Measurements from ENCODE around the gene AFP.

Gene AFP

GRCh38 chr4:73408181-73408867 lies 27.7 kb upstream of the AFP start:
- no peaks in the 10 kb centered on the region for H3K9me3 Mint-ChIP-seq
- intact Hi-C loops (cut with micrococcal nuclease): no loop called here
- no peaks in the 10 kb centered on the region for H3K27me3 Mint-ChIP-seq
- no peak overlapping the region for H3K27ac Mint-ChIP-seq
- no peak overlapping the region for H3K4me3 Mint-ChIP-seq
- H3K36me3 Mint-ChIP-seq (ENCODE audit: low read depth): no peaks in the 10 kb centered on the region
- H3K4me1 Mint-ChIP-seq (ENCODE audit: low read depth): no peaks in the 10 kb centered on the region

- no peaks in the 10 kb centered on the region for H3K27me3 Mint-ChIP-seq
- H3K4me3 Mint-ChIP-seq: no peak overlapping the region
- no peaks in the 10 kb centered on the region for H3K36me3 Mint-ChIP-seq (ENCODE audit: low read depth)
- intact Hi-C loops (cut with micrococcal nuclease): no loop called here
- H3K27ac Mint-ChIP-seq: no peak overlapping the region
- no peaks in the 10 kb centered on the region for H3K9me3 Mint-ChIP-seq
- no peaks in the 10 kb centered on the region for H3K4me1 Mint-ChIP-seq (ENCODE audit: low read depth)
Observed at GRCh38 chr4:73409012-73409862, 26.8 kb upstream of the AFP start.

- Mint-ChIP-seq H3K36me3 (ENCODE audit: low read depth) (no peaks in the 10 kb centered on the region), H3K27me3 (no peaks in the 10 kb centered on the region), H3K27ac (no peak overlapping the region), H3K4me1 (ENCODE audit: low read depth) (no peaks in the 10 kb centered on the region), H3K4me3 (no peak overlapping the region), H3K9me3 (no peaks in the 10 kb centered on the region)
- intact Hi-C loops (cut with micrococcal nuclease): no loop called here
Observed at GRCh38 chr4:73409978-73410548, 26.0 kb upstream of the AFP start.

- no peak overlapping the region for H3K4me3 Mint-ChIP-seq
- H3K27ac Mint-ChIP-seq: no peak overlapping the region
- intact Hi-C loops (cut with micrococcal nuclease): no loop called here
- H3K4me1 Mint-ChIP-seq (ENCODE audit: low read depth): no peaks in the 10 kb centered on the region
- no peaks in the 10 kb centered on the region for H3K27me3 Mint-ChIP-seq
- H3K36me3 Mint-ChIP-seq (ENCODE audit: low read depth): no peaks in the 10 kb centered on the region
- no peaks in the 10 kb centered on the region for H3K9me3 Mint-ChIP-seq
Observed at GRCh38 chr4:73410916-73411730, 24.9 kb upstream of the AFP start.

- Mint-ChIP-seq H3K9me3 (no peaks in the 10 kb centered on the region), H3K36me3 (ENCODE audit: low read depth) (no peaks in the 10 kb centered on the region), H3K4me1 (ENCODE audit: low read depth) (no peaks in the 10 kb centered on the region), H3K27me3 (no peaks in the 10 kb centered on the region), H3K27ac (no peak overlapping the region), H3K4me3 (no peak overlapping the region)
- intact Hi-C loops (cut with micrococcal nuclease): no loop called here
Observed at GRCh38 chr4:73411731-73412414, 24.1 kb upstream of the AFP start.

- Mint-ChIP-seq H3K27ac (no peak overlapping the region), H3K27me3 (no peaks in the 10 kb centered on the region), H3K4me3 (no peak overlapping the region), H3K36me3 (ENCODE audit: low read depth) (no peaks in the 10 kb centered on the region), H3K4me1 (ENCODE audit: low read depth) (no peaks in the 10 kb centered on the region), H3K9me3 (no peaks in the 10 kb centered on the region)
- intact Hi-C loops (cut with micrococcal nuclease): no loop called here
Observed at GRCh38 chr4:73413294-73413755, 22.7 kb upstream of the AFP start.

- H3K27ac Mint-ChIP-seq: no peak overlapping the region
- no peaks in the 10 kb centered on the region for H3K4me1 Mint-ChIP-seq (ENCODE audit: low read depth)
- intact Hi-C loops (cut with micrococcal nuclease): no loop called here
- no peaks in the 10 kb centered on the region for H3K36me3 Mint-ChIP-seq (ENCODE audit: low read depth)
- no peaks in the 10 kb centered on the region for H3K27me3 Mint-ChIP-seq
- no peak overlapping the region for H3K4me3 Mint-ChIP-seq
- H3K9me3 Mint-ChIP-seq: no peaks in the 10 kb centered on the region
Observed at GRCh38 chr4:73414936-73415271, 21.1 kb upstream of the AFP start.

GRCh38 chr4:73415807-73416238 lies 20.2 kb upstream of the AFP start:
- no peak overlapping the region for H3K27ac Mint-ChIP-seq
- H3K27me3 Mint-ChIP-seq: no peaks in the 10 kb centered on the region
- H3K4me1 Mint-ChIP-seq (ENCODE audit: low read depth): no peaks in the 10 kb centered on the region
- no peaks in the 10 kb centered on the region for H3K9me3 Mint-ChIP-seq
- no peak overlapping the region for H3K4me3 Mint-ChIP-seq
- intact Hi-C loops (cut with micrococcal nuclease): no loop called here
- no peaks in the 10 kb centered on the region for H3K36me3 Mint-ChIP-seq (ENCODE audit: low read depth)

GRCh38 chr4:73416423-73417087 lies 19.5 kb upstream of the AFP start:
- intact Hi-C loops (cut with micrococcal nuclease): no loop called here
- Mint-ChIP-seq H3K4me1 (ENCODE audit: low read depth) (no peaks in the 10 kb centered on the region), H3K27me3 (no peaks in the 10 kb centered on the region), H3K4me3 (no peak overlapping the region), H3K36me3 (ENCODE audit: low read depth) (no peaks in the 10 kb centered on the region), H3K9me3 (no peaks in the 10 kb centered on the region), H3K27ac (no peak overlapping the region)

GRCh38 chr4:73417342-73417741 lies 18.7 kb upstream of the AFP start:
- no peaks in the 10 kb centered on the region for H3K9me3 Mint-ChIP-seq
- no peak overlapping the region for H3K4me3 Mint-ChIP-seq

GRCh38 chr4:73417973-73418372 lies 18.0 kb upstream of the AFP start:
- no peak overlapping the region for H3K4me3 Mint-ChIP-seq
- H3K4me1 Mint-ChIP-seq (ENCODE audit: low read depth): no peaks in the 10 kb centered on the region
- H3K36me3 Mint-ChIP-seq (ENCODE audit: low read depth): no peaks in the 10 kb centered on the region
- H3K27ac Mint-ChIP-seq: no peak overlapping the region
- H3K9me3 Mint-ChIP-seq: no peaks in the 10 kb centered on the region
- intact Hi-C loops (cut with micrococcal nuclease): no loop called here
- no peaks in the 10 kb centered on the region for H3K27me3 Mint-ChIP-seq

More at GRCh38 chr4:73417342-73417741, 18.7 kb upstream of the AFP start:
- Mint-ChIP-seq H3K27ac (no peak overlapping the region), H3K36me3 (ENCODE audit: low read depth) (no peaks in the 10 kb centered on the region), H3K27me3 (no peaks in the 10 kb centered on the region), H3K4me1 (ENCODE audit: low read depth) (no peaks in the 10 kb centered on the region)
- intact Hi-C loops (cut with micrococcal nuclease): no loop called here

GRCh38 chr4:73418677-73419076 lies 17.3 kb upstream of the AFP start:
- H3K4me3 Mint-ChIP-seq: no peak overlapping the region
- intact Hi-C loops (cut with micrococcal nuclease): no loop called here
- no peaks in the 10 kb centered on the region for H3K9me3 Mint-ChIP-seq
- H3K27ac Mint-ChIP-seq: no peak overlapping the region
- no peaks in the 10 kb centered on the region for H3K4me1 Mint-ChIP-seq (ENCODE audit: low read depth)
- no peaks in the 10 kb centered on the region for H3K36me3 Mint-ChIP-seq (ENCODE audit: low read depth)
- H3K27me3 Mint-ChIP-seq: no peaks in the 10 kb centered on the region
